BE2C (cell line): Measurements from ENCODE around the gene AGBL4.

Source experiments
- DNase-seq: peaks from one replicate; pipeline ENCODE4 v3.0.0-alpha.2; 2020
- H3K27me3 ChIP-seq: fragments of 250-450 bp; sonication (Bioruptor Pico); 2 replicates; pipeline ENCODE4 v1.5.1; 2020; ENCODE audit warnings: mild to moderate bottlenecking
- H3K36me3 ChIP-seq: fragments of 250-450 bp; sonication (Bioruptor Pico); 2 replicates; pipeline ENCODE4 v1.5.1; 2020; ENCODE audit warnings: mild to moderate bottlenecking
- H3K4me1 ChIP-seq: fragments of 250-450 bp; sonication (Bioruptor Pico); 2 replicates; pipeline ENCODE4 v1.5.1; 2020
- H3K4me3 ChIP-seq: 2 replicates; pipeline ENCODE4 v1.5.1; 2011; ENCODE audit warnings: low read depth, low read length
- H3K9me3 ChIP-seq: fragments of 250-450 bp; sonication (Bioruptor Pico); 2 replicates; pipeline ENCODE4 v1.5.1; 2020
- TF ChIP-seq, protein P1 (sequence below): IDR thresholded peaks from 2 replicates; pipeline ENCODE4 v1.5.1; 2012; ENCODE audit warnings: mild to moderate bottlenecking, low read depth, low read length

The AGBL4 gene

DNA sequence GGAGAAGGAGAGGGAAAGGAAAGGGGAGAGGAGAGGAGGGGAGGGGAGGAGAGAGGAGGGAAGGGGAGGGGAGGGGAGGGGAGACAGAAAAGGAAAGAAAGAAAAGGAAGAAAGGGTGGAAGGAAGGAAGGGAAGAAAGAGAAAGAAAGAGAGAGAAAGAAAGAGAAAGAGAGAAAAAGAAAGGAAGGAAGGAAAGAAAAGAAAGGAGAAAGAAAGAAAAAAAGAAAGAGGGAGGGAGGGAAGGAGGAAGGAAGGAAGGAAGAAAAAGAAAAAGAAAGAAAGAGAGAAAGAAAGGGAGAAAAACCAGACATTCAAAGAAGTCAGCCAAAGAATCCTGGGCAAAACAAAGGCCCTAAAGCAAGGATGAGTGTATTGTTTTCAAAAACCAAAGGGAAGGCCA lies 1426.1 kb downstream of the AGBL4 start:
- Histone ChIP-seq H3K4me1 (peaks cover 5% of the 10 kb centered on the region), H3K27me3 (no peaks in the 10 kb centered on the region), H3K4me3 (no peak overlapping the region), H3K36me3 (no peaks in the 10 kb centered on the region), H3K9me3 (no peaks in the 10 kb centered on the region)
- no peak for DNase-seq
- TF ChIP-seq, protein P1, sequence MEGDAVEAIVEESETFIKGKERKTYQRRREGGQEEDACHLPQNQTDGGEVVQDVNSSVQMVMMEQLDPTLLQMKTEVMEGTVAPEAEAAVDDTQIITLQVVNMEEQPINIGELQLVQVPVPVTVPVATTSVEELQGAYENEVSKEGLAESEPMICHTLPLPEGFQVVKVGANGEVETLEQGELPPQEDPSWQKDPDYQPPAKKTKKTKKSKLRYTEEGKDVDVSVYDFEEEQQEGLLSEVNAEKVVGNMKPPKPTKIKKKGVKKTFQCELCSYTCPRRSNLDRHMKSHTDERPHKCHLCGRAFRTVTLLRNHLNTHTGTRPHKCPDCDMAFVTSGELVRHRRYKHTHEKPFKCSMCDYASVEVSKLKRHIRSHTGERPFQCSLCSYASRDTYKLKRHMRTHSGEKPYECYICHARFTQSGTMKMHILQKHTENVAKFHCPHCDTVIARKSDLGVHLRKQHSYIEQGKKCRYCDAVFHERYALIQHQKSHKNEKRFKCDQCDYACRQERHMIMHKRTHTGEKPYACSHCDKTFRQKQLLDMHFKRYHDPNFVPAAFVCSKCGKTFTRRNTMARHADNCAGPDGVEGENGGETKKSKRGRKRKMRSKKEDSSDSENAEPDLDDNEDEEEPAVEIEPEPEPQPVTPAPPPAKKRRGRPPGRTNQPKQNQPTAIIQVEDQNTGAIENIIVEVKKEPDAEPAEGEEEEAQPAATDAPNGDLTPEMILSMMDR, result no peak

GRCh38 chr1:48596046-48596445 lies 1427.7 kb downstream of the AGBL4 start:
- no peaks in the 10 kb centered on the region for H3K27me3 ChIP-seq
- no peak overlapping the region for H3K4me3 ChIP-seq
- DNase-seq, result no peak
- TF ChIP-seq, protein P1, result no peak
- H3K4me1 ChIP-seq, result peaks cover 5% of the 10 kb centered on the region
- no peaks in the 10 kb centered on the region for H3K9me3 ChIP-seq
- no peaks in the 10 kb centered on the region for H3K36me3 ChIP-seq

GRCh38 chr1:48595613-48596012 lies 1428.1 kb downstream of the AGBL4 start:
- Histone ChIP-seq H3K4me1 (peaks cover 5% of the 10 kb centered on the region), H3K9me3 (no peaks in the 10 kb centered on the region), H3K4me3 (no peak overlapping the region), H3K36me3 (no peaks in the 10 kb centered on the region), H3K27me3 (no peaks in the 10 kb centered on the region)
- DNase-seq, result no peak
- TF ChIP-seq, protein P1, result no peak

DNA sequence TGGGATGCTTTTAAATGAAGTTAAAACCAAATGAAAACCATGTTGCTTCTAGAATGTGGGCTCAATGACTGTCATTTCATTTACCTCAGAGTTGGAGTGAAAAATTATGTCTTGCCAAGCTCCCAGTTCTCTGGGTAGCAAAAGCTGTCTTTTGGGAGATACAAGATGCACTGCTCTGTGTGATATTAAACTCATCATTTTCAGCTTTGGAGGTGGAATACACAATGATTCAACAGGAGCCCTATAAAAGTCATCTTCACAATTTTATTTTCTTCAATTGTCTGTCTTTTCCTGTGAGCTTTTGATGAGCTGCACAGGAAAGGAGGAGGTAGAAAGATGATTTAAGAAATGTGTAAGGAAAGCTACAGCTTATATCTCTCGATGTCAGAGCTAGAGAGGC lies 1431.4 kb downstream of the AGBL4 start:
- no peak overlapping the region for H3K4me3 ChIP-seq
- TF ChIP-seq, protein P1, result no peak
- H3K36me3 ChIP-seq, result no peaks in the 10 kb centered on the region
- H3K9me3 ChIP-seq, result no peaks in the 10 kb centered on the region
- no peaks in the 10 kb centered on the region for H3K4me1 ChIP-seq
- no peak for DNase-seq
- no peaks in the 10 kb centered on the region for H3K27me3 ChIP-seq

GRCh38 chr1:48591181-48591580 lies 1432.6 kb downstream of the AGBL4 start:
- no peaks in the 10 kb centered on the region for H3K27me3 ChIP-seq
- no peaks in the 10 kb centered on the region for H3K4me1 ChIP-seq
- no peaks in the 10 kb centered on the region for H3K9me3 ChIP-seq
- TF ChIP-seq, protein P1, result no peak
- H3K36me3 ChIP-seq, result no peaks in the 10 kb centered on the region
- no peak overlapping the region for H3K4me3 ChIP-seq
- no peak for DNase-seq

- Histone ChIP-seq H3K36me3 (no peaks in the 10 kb centered on the region), H3K4me1 (no peaks in the 10 kb centered on the region), H3K4me3 (no peak overlapping the region), H3K27me3 (no peaks in the 10 kb centered on the region), H3K9me3 (no peaks in the 10 kb centered on the region)
- TF ChIP-seq, protein P1, result no peak
- DNase-seq, result no peak
These were observed 1435.7 kb downstream of the AGBL4 start for GRCh38 chr1:48588061-48588460.
